WTC11 (cell line): ENCODE data around the gene PRKCSH. TPM values are rescaled to one million over a fixed set of nuclear protein-coding genes. Genes with fewer than 3 reads are reported as not detected.

Experiments
- ATAC-seq: fragments of 200-7000 bp; cut with Tn5 transposase; 2 replicates; pipeline ENCODE4 v1.10.0; 2021; ENCODE audit warnings: mild to moderate bottlenecking, moderate library complexity
- CTCF ChIA-PET: fragments of 300-600 bp; sonication (Branson Sonifier 250); formaldehyde crosslinking; loops from one replicate; lab custom pipeline; 2021; ENCODE audit warnings: antibody characterized with exemption; lab: Charles Lee
- POLR2A ChIA-PET: fragments of 350-600 bp; sonication (Branson Sonifier 250); formaldehyde crosslinking; loops from one replicate; lab custom pipeline; 2021; ENCODE audit warnings: antibody characterized with exemption; lab: Charles Lee
- DNase-seq: peaks from one replicate; pipeline ENCODE4 v3.0.0; 2021; ENCODE audit warnings: low spot score
- H3K27ac Mint-ChIP-seq: 2 replicates; pipeline ENCODE4 v1.8.0; 2021; ENCODE audit warnings: mixed read lengths
- H3K27me3 Mint-ChIP-seq: 2 replicates; pipeline ENCODE4 v1.8.0; 2021; ENCODE audit warnings: low read depth, mild to moderate bottlenecking, moderate library complexity, mixed read lengths
- H3K36me3 Mint-ChIP-seq: 2 replicates; pipeline ENCODE4 v1.8.0; 2021; ENCODE audit warnings: mixed read lengths
- H3K4me1 Mint-ChIP-seq: 2 replicates; pipeline ENCODE4 v1.8.0; 2022; ENCODE audit warnings: mixed read lengths
- H3K4me3 Mint-ChIP-seq: 2 replicates; pipeline ENCODE4 v1.8.0; 2021; ENCODE audit warnings: mild to moderate bottlenecking, moderate library complexity, mixed read lengths
- H3K9me3 Mint-ChIP-seq: 2 replicates; pipeline ENCODE4 v1.8.0; 2021; ENCODE audit warnings: mixed read lengths
- ATF1 ChIP-seq: sonication (generic); formaldehyde crosslinking; IDR thresholded peaks from 2 replicates; pipeline ENCODE4 v1.8.1; 2023; ENCODE audit warnings: mild to moderate bottlenecking, moderate library complexity, missing genetic modification reagents
- CTCF ChIP-seq: fragments of 200-600 bp; IDR thresholded peaks from 2 replicates; pipeline ENCODE4 v1.8.0; 2022; ENCODE audit warnings: antibody characterized with exemption
- ESRRA ChIP-seq: sonication (generic); formaldehyde crosslinking; IDR thresholded peaks from 2 replicates; pipeline ENCODE4 v1.8.1; 2022; ENCODE audit warnings: mild to moderate bottlenecking, missing genetic modification reagents, borderline replicate concordance
- GRHL2 ChIP-seq: fragments of 250-450 bp; sonication (Bioruptor Pico); IDR thresholded peaks from 2 replicates; pipeline ENCODE4 v1.8.0; 2022; ENCODE audit warnings: mild to moderate bottlenecking, moderate library complexity; ENCODE audit not compliant: insufficient replicate concordance, severe bottlenecking
- KAT7 ChIP-seq: sonication (generic); formaldehyde crosslinking; IDR thresholded peaks from 2 replicates; pipeline ENCODE4 v1.8.1; 2023; ENCODE audit warnings: missing genetic modification reagents, mild to moderate bottlenecking, borderline replicate concordance
- NR2C2 ChIP-seq: sonication (generic); formaldehyde crosslinking; IDR thresholded peaks from 2 replicates; pipeline ENCODE4 v1.8.0; 2022; ENCODE audit warnings: mild to moderate bottlenecking, missing genetic modification reagents
- PRRX2 ChIP-seq: fragments of 250-450 bp; sonication (Bioruptor Pico); IDR thresholded peaks from 2 replicates; pipeline ENCODE4 v1.8.0; 2021; ENCODE audit warnings: mild to moderate bottlenecking
- RELA ChIP-seq: sonication (generic); formaldehyde crosslinking; IDR thresholded peaks from 2 replicates; pipeline ENCODE4 v1.8.1; 2022; ENCODE audit warnings: missing genetic modification reagents, mild to moderate bottlenecking, borderline replicate concordance
- SOX15 ChIP-seq: fragments of 250-450 bp; sonication (Bioruptor Pico); IDR thresholded peaks from 2 replicates; pipeline ENCODE4 v1.9.0; 2021; ENCODE audit warnings: mild to moderate bottlenecking
- STAT6 ChIP-seq: sonication (generic); formaldehyde crosslinking; conservative IDR thresholded peaks from 2 replicates; pipeline ENCODE4 v1.8.1; 2023; ENCODE audit warnings: mild to moderate bottlenecking, low read depth, missing genetic modification reagents, moderate library complexity
- TEAD1 ChIP-seq: sonication (generic); formaldehyde crosslinking; IDR thresholded peaks from 2 replicates; pipeline ENCODE4 v1.8.0; 2022; ENCODE audit warnings: mild to moderate bottlenecking, missing genetic modification reagents
- TEAD4 ChIP-seq: sonication (generic); formaldehyde crosslinking; IDR thresholded peaks from 2 replicates; pipeline ENCODE4 v1.8.0; 2022; ENCODE audit warnings: mild to moderate bottlenecking, missing genetic modification reagents
- TP53 ChIP-seq: sonication (generic); formaldehyde crosslinking; IDR thresholded peaks from 2 replicates; pipeline ENCODE4 v1.8.1; 2023; ENCODE audit warnings: mild to moderate bottlenecking, missing genetic modification reagents
- ZMAT4 ChIP-seq: fragments of 250-450 bp; sonication (Bioruptor Pico); IDR thresholded peaks from 2 replicates; pipeline ENCODE4 v1.9.0; 2021; ENCODE audit warnings: mild to moderate bottlenecking
- ZNF263 ChIP-seq: sonication (generic); formaldehyde crosslinking; IDR thresholded peaks from 2 replicates; pipeline ENCODE4 v1.8.1; 2022; ENCODE audit warnings: low read depth, mild to moderate bottlenecking, moderate library complexity, missing genetic modification reagents
- ZNF317 ChIP-seq: sonication (generic); formaldehyde crosslinking; IDR thresholded peaks from 2 replicates; pipeline ENCODE4 v1.8.1; 2023; ENCODE audit warnings: low read depth, mild to moderate bottlenecking, moderate library complexity, missing genetic modification reagents, borderline replicate concordance
- ZNF423 ChIP-seq: fragments of 250-450 bp; sonication (Bioruptor Pico); IDR thresholded peaks from 2 replicates; pipeline ENCODE4 v2.1.2; 2022; ENCODE audit warnings: mild to moderate bottlenecking, moderate library complexity
- total RNA-seq: library from RNA; stranded (reverse); gene quantifications from 3 replicates; pipeline ENCODE4 v1.2.3, GENCODE V29; 2021
- TF ChIP-seq, protein P1 (sequence below): sonication (generic); formaldehyde crosslinking; IDR thresholded peaks from 2 replicates; pipeline ENCODE4 v1.8.1; 2022; ENCODE audit warnings: mild to moderate bottlenecking, moderate library complexity, missing genetic modification reagents
- TF ChIP-seq, protein P2 (sequence below): sonication (generic); formaldehyde crosslinking; IDR thresholded peaks from 2 replicates; pipeline ENCODE4 v1.8.0; 2023; ENCODE audit warnings: missing genetic modification reagents
- TF ChIP-seq, protein P3 (sequence below): sonication (generic); formaldehyde crosslinking; IDR thresholded peaks from 2 replicates; pipeline ENCODE4 v1.8.0; 2023; ENCODE audit warnings: mild to moderate bottlenecking, missing genetic modification reagents
- TF ChIP-seq, protein P4 (sequence below): sonication (generic); formaldehyde crosslinking; IDR thresholded peaks from 2 replicates; pipeline ENCODE4 v1.8.1; 2023; ENCODE audit warnings: mild to moderate bottlenecking, missing genetic modification reagents

Gene PRKCSH
- total RNA-seq, 1 experiment from 2014 or later: 396 TPM

DNA sequence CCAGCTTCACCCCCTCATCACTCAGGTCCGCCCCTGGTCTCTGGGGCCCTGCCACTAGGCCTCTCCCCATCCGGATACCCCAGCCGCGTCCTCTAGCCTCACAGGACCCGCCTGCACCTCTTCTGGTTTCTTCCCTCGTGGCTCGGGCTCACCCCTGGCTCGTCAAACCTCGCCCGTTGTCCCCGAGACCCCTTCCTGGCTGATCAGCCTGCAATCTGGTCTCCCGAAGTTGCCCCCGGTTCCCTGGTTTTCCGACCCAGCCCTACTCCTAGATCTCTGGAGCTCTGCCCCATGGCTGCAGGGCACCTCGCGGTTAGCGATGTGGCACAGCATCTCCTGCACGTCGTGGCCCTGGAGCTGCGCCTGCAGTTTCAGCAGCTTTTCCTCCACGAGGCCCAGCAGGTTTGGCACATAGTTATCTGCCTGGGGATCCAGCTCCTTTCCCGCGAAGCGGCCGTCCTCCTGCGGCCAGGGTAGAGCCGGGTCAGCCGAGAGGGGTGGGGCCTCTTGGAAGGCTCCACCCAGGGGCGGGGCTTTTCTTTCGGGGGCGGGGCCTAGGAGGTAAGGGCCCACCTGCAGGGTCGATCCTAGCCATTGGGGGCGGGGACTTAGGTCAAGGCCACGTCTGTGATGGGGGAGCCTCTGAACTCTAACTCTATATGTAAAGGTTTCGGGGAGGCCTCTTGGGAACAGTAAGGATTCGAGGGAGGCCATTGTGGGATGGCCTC, 13.9 kb upstream of the PRKCSH start (continued):
- TF ChIP-seq STAT6 (CRISPR knock-in tag): peak; percentile 27; the same call in 1 of the 2 replicates
- TF ChIP-seq CTCF: no peak
- no peak for TF ChIP-seq PRRX2 (CRISPR knock-in tag)
- no peak for TF ChIP-seq ZMAT4 (CRISPR knock-in tag)
- no peak for TF ChIP-seq ZNF317
- no peak for TF ChIP-seq ESRRA (CRISPR knock-in tag)
- TF ChIP-seq TP53 (CRISPR knock-in tag): peak; percentile 42; the same call in 1 of the 2 replicates
- TF ChIP-seq, protein P1, sequence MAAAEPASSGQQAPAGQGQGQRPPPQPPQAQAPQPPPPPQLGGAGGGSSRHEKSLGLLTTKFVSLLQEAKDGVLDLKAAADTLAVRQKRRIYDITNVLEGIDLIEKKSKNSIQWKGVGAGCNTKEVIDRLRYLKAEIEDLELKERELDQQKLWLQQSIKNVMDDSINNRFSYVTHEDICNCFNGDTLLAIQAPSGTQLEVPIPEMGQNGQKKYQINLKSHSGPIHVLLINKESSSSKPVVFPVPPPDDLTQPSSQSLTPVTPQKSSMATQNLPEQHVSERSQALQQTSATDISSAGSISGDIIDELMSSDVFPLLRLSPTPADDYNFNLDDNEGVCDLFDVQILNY (CRISPR knock-in tag): peak; percentile 67; the same call in 1 of the 2 replicates
- no peak for TF ChIP-seq TEAD4 (CRISPR knock-in tag)
- TF ChIP-seq, all 79 proteins: peak for 8

DNA sequence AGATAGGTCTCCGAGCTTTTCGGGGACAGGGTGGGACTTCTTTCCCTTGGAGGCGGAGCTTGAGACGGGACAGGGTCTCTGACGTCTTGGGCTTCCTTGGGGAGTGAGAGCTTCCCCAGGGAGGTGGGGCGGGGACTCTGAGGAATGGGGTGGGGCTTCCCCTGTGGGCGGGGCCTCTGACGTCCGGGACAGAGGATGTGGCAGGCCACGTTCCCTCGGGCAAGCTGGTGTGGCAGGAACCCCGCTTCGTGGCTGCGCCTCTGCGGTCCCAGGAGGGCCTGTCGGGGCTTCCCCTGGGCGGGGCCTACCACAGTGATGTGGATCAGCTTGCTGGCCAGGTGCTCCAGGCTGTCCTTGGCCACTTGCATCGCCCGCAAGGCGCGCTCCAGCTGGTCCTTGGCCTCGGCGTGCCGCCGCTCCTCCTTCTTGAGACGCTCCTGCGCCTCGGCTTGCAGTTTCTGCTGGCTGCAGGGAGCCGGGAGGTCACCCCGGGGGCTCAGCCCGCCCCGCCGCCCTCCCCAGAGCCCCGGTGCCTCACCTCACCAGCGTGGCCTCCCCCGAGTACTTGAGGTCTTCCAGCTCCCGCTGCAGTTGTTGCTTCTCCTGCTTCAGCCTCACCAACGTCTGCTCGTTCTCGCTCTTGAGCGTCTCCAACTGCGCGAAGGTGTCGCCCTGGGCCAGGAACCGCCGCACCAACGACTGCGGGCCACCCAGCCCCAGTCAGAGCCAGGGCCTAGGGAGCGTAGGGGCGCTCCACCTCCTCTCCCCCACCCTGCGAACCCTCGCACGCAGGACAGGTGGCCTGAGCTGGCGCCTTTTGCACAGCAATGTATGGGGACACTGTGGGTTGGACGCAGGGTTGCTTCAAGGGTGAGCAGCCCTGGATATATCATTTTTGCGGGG, 13.0 kb upstream of the PRKCSH start:
- POLR2A ChIA-PET: interaction anchor here (0.5 to 7.8 kb wide), 14 partner anchors 8 to 224 kb away, joined by 3 to 115 read pairs (median 4); partner anchors contain the start of genes CCDC159, ELAVL3, EPOR and ODAD3
- Mint-ChIP-seq H3K4me1 (peaks cover 15% of the 10 kb centered on the region), H3K9me3 (no peaks in the 10 kb centered on the region), H3K27me3 (peaks cover 29% of the 10 kb centered on the region), H3K4me3 (peak overlapping the region; percentile 87), H3K27ac (peak overlapping the region; percentile 97), H3K36me3 (no peaks in the 10 kb centered on the region)
- CTCF ChIA-PET: interaction anchor here (0.6 to 7.8 kb wide), 15 partner anchors 9 to 375 kb away, joined by 3 to 308 read pairs (median 8); partner anchors contain the start of genes CCDC159, EPOR, ODAD3 and PRKCSH
- peak; percentile 70 for ATAC-seq
- DNase-seq: peak; percentile 99
- TF ChIP-seq, protein P1 (CRISPR knock-in tag): 0 out of 2 replicates have a peak, but pooled peaks have one; percentile 41
- TF ChIP-seq ZNF263 (no peak), SOX15 (CRISPR knock-in tag) (no peak), KAT7 (CRISPR knock-in tag) (no peak), RELA (CRISPR knock-in tag) (0 out of 2 replicates have a peak, but pooled peaks have one; percentile 25), ATF1 (CRISPR knock-in tag) (no peak), TEAD1 (CRISPR knock-in tag) (no peak), ZNF423 (CRISPR knock-in tag) (no peak), NR2C2 (CRISPR knock-in tag) (no peak), GRHL2 (CRISPR knock-in tag) (no peak)
- TF ChIP-seq, protein P2, sequence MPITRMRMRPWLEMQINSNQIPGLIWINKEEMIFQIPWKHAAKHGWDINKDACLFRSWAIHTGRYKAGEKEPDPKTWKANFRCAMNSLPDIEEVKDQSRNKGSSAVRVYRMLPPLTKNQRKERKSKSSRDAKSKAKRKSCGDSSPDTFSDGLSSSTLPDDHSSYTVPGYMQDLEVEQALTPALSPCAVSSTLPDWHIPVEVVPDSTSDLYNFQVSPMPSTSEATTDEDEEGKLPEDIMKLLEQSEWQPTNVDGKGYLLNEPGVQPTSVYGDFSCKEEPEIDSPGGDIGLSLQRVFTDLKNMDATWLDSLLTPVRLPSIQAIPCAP (CRISPR knock-in tag): 0 out of 2 replicates have a peak, but pooled peaks have one; percentile 4
- TF ChIP-seq, protein P3, sequence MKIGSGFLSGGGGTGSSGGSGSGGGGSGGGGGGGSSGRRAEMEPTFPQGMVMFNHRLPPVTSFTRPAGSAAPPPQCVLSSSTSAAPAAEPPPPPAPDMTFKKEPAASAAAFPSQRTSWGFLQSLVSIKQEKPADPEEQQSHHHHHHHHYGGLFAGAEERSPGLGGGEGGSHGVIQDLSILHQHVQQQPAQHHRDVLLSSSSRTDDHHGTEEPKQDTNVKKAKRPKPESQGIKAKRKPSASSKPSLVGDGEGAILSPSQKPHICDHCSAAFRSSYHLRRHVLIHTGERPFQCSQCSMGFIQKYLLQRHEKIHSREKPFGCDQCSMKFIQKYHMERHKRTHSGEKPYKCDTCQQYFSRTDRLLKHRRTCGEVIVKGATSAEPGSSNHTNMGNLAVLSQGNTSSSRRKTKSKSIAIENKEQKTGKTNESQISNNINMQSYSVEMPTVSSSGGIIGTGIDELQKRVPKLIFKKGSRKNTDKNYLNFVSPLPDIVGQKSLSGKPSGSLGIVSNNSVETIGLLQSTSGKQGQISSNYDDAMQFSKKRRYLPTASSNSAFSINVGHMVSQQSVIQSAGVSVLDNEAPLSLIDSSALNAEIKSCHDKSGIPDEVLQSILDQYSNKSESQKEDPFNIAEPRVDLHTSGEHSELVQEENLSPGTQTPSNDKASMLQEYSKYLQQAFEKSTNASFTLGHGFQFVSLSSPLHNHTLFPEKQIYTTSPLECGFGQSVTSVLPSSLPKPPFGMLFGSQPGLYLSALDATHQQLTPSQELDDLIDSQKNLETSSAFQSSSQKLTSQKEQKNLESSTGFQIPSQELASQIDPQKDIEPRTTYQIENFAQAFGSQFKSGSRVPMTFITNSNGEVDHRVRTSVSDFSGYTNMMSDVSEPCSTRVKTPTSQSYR (CRISPR knock-in tag): no peak
- TF ChIP-seq, protein P4, sequence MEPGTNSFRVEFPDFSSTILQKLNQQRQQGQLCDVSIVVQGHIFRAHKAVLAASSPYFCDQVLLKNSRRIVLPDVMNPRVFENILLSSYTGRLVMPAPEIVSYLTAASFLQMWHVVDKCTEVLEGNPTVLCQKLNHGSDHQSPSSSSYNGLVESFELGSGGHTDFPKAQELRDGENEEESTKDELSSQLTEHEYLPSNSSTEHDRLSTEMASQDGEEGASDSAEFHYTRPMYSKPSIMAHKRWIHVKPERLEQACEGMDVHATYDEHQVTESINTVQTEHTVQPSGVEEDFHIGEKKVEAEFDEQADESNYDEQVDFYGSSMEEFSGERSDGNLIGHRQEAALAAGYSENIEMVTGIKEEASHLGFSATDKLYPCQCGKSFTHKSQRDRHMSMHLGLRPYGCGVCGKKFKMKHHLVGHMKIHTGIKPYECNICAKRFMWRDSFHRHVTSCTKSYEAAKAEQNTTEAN (CRISPR knock-in tag): no peak
